HG02763 (cell line): ENCODE results near the gene NUPR1.
"Not testable (repeated sequence)": the region's sequence is repeated elsewhere in the genome, so short reads cannot be mapped to it uniquely, and the experiment has no call there.

ENCODE experiments used
- ATAC-seq: cut with Tn5 transposase; IDR thresholded peaks from one replicate; pipeline ENCODE4 v1.9.1; 2021; ENCODE audit warnings: mild to moderate bottlenecking, moderate library complexity; ENCODE audit not compliant: unreplicated experiment

Gene NUPR1

DNA sequence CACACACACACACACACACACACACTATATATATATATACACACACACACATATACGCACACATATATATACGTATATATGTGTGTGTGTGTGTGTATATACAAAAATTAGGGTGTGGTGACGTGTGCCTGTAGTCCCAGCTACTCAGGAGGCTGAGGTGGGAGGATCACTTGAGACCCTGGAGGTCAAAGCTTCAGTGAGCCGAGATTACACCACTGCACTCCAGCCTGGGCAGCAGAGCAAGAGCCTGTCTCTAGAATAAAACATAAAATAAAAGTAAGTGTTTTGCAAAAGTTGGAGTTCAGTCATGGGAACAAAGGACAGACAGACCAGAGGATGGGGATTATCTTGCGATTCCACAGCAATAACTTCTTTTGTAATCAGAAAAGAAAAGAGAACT, 10.8 kb downstream of the NUPR1 start:
- no peak for ATAC-seq

DNA sequence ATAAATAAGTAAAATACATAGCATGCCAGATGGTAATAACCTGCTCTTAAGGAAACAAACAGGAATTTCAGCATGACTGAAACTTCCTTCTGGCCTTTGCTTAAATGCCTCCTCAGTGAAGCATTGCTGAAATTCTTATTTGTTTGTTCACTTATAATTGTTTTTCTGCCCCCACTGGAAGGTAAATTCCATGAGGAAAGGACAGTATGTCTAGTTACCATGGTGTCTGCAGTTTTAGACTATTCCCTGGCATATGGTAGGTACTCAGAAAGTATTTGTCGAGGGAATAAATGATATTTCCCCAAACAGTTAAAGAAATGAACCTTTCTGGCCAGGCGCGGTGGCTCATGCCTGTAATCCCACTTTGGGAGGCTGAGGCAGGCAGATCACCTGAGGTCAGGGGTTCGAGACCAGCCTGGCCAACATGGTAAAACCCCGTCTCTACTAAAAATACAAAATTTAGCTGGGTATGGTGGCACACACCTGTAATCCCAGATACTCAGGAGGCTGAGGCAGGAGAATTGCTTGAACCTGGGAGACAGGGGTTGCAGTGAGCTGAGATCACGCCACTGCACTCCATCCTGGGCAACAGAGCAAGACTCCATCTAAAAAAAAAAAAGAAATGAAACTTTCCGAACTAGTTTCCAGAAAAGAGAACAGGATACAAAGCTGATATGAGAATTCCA, 11.5 kb downstream of the NUPR1 start:
- ATAC-seq, result not testable (repeated sequence)

DNA sequence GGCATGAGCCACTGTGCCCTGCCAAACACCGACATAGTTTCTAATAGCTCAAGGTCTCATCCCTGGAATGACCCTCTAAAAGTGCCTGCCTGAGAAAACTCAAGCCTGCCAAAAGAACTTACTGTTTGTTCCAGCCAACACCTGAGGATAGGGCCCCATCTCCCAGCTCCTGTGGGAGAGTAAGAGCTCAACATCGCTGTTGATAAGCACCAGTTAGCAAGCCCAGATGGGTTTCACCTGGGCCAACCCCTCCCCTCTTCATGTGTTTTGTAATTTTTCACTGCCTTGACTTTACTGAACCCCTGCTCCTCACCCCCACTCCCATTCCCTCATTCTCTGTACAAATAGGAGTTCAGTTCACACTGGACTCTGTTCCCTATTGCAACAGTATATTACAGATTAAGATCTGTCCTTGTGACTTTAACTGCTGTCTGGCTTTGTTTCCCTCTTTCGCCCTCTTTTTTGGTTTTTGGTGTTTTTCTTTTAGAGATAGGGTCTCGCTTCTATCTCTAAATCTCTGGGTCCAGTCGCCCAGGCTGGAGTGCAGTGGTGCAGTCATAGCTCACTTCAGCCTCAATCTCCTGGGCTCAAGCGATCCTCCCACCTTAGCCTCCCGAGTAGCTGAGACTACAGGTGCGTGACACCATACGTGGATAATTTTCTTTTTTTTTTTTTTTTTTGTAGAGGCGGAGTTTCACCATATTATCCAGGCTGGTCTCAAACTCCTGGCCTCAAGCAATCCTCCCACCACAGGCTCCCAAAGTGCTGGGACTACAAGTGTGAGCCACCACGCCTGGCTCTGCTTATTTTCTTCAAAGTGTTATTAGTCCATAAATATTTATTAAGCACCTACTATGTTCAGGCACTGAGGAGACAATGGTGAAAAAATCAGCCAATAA, 12.3 kb downstream of the NUPR1 start:
- ATAC-seq, result no peak

DNA sequence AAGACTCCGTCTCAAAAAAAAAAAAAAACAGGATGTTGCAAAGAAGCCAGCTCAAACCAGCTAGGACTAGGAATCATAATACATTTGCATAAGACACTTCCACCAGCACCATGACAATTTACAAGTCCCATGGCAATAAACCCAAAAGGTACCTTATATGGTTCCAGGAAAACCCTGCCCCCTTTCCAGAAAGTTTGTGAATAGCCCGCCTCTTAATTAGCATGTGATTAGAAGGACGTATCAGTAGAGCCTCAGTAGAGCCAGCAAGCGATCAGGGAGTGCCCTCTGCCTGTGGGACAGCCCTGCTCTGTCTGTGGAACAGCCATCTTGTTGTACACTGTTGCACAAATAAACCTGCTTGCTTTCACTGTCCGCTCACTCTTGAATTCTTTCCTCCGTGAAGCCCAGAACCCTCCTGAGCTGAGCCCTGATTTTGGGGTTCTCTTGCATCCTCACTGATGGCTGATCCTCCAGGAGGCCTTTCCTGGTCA, 14.0 kb downstream of the NUPR1 start:
- ATAC-seq, result no peak

DNA sequence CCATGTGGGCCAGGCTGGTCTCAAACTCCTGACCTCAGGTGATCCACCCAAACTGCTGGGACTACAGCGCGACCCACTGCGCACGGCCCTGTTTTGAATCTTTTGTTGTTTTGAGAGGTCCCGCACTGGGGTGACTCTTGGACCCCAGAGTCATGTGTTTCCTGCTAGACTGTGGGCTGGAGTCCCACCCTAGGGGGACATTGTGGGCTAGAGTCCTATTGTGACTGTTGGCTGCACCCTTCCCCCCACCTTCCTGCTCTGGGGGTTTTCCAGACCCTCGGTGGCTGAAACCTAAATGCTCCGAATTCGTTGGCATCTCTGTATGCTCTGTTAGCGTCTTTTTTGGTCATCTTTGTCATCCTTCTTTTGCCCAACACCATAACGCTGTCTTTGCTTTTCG, 16.0 kb downstream of the NUPR1 start:
- no peak for ATAC-seq

DNA sequence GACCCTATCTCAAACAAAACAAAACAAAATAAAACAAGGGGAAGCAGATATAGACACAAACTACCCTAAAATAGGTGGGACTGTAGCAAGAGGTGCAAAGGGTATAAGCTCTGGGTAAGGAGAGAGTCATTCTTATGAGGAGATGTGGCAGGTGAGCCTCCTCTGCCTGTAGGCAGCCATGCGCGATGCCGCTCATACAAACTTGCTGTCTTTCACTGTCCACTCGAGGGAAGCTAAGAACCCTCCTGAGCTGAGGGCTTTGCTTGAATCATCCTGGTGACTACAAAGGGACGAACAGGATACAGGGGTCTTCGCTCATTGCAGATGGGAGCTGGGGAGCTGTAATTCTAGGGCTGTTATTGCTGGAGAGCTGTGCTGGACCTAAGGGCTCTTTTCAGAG, 17.3 kb downstream of the NUPR1 start:
- ATAC-seq, result no peak

DNA sequence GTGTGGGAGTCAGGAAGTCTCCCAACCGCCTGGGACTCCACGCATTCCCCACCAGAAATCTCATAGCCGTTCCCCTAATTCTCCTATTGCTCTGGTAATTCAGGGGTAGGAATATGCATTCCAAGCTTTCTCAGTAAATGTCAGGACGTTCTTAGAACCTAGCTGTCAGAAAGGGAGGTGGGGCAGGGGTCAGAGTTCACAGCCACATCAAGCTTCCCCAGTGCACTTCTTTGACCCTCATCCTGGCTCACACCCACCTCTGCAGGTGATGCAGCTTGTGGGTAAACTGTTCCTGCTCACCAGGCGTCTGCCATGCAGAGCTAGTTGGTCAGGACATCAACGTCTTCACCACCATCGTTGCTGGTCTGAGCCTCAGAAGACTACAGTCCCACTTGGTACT, 18.1 kb downstream of the NUPR1 start:
- ATAC-seq, result no peak

DNA sequence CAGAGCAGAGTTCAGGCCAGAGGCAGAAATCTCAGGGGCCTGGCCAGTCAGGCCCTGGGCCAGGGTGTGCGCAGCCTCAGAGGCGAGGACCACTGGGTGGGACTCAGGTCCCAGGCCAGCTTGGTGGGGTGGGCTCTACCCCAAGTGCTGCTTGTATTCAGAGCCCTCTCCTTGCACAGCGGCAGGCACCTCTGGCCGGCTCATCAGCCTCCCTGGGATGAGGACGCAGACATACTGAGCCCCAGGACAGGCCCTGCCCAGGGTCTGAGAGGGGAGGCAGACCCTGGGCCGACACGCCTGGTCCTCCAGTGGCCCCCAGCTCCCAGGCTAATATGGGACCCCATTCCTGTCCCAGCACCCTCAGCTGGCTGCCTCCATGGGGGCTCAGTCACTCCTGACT, 24.5 kb downstream of the NUPR1 start:
- ATAC-seq, result no peak

DNA sequence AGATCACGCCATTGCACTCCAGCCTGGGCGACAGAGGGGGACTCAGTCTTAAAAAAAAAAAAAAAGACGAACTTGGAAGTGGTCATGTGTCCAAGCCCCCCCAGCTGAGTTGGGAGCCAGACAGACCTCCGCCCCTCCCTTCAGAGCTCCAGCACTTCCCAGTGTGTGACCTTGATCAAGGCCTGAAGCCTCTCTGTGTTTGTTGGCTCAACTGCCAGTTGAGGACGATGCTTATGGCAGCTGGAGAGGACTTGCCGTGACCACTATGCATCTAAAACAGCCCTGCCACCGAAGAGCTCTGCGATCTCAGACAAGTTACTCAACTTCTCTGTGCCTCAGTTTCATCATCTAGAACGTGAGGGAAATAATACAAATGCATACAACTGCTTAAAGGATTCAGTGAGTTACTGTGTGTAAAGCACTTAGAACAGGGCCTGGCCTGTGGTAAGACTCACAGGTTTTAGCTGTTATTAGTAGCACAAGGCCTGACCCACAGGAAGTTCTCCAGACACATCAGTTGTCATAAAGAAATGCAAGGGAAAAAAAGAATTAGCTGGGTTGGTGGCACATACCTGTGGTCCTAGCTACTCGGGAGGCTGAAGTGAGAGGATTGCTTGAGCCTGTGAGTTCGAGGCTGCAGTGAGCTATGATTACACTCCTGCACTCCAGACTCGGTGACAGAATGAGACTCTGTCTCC, 25.1 kb downstream of the NUPR1 start:
- ATAC-seq, result no peak

DNA sequence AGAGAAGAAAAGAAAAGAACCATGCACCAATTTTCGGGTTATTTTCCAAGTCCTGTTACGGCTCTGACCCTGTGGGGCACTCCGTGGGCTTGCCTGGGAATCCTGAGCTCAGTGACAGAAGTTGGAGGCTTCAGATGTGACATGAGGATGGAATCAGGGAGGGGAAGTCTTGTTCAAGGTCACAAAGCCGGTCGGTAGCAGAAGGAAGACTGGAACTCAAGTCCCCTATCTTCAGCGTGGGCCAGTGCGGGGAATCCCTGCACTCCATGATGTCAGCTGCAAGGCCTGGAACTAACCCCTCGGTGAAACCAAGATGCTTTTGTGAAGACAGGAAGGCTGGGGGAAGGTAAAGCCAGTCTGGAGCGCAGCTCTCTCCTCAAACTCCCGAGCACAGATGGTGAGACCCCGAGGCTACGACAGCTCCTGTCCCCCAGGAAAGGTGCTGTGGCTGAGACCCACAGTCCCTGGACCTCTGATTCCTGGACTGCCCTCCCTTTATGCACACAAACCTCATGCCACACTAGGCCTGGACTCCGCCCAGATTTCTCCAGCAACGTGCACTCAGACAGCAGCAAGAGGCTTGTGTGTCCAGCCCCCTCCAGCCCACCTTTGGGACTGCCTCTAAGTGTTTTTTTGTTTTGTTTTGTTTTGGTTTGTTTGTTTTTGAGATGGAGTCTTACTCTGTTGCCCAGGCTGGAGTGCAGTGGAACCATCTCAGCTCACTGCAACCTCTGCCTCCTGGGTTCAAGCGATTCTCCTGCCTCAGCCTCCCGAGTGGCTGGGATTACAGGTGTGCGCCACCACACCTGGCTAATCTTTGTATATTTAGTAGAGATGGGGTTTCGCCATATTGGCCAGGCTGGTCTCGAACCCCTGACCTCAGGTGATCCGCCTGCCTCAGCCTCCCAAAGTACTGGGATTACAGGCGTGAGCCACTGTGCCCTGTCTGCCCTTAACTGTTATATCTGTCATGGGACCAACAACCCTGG, 26.7 kb downstream of the NUPR1 start:
- no peak for ATAC-seq

DNA sequence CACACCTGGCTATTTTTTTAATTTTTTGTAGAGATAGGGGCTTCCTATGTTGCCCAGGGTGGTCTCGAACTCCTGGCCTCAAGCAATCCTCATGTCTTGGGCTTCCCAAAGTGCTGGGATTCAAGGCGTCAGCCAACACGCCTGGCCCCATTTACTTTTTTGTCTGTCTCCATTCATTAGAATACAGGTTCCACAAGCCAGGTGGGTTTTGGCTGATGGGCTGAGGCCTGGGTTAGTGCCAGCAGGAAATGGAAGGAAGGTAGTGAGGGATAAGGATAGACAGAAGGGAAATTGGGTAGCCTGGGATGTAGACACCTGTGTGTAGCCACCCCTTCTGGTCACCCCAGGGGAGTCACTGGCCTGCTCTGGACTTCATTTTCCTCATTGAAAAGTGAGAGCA, 27.7 kb downstream of the NUPR1 start:
- ATAC-seq, result no peak

DNA sequence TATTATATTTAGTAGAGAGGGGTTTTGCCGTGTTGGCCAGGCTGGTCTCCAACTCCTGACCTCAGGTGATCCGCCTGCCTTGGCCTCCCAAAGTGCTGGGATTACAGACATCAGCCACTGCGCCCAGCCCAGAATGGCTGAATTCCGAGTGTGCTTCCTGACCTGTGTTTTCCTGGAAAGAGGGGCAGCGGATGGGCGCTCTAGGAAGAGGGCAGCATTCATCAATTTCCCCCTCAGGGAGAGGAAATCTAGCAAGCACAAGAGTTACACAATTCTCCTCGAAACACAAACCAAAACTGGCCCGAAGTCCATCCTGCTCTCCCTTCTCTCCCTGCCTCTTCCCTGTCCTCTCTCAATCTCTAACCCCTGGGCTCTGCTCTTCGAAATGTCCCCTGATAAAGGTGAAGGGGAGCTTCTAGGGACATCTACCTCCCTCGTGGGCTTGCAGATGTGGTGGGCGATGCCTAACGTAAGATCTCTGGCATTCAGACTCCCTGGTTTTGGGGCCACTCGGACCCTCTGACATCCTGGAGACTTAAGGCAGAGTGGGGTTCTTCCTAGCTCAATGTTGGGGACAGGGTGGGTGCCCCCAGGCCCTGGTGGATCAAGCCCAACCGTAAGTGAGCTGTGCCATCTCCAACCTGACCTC, 33.2 kb downstream of the NUPR1 start:
- no peak for ATAC-seq

DNA sequence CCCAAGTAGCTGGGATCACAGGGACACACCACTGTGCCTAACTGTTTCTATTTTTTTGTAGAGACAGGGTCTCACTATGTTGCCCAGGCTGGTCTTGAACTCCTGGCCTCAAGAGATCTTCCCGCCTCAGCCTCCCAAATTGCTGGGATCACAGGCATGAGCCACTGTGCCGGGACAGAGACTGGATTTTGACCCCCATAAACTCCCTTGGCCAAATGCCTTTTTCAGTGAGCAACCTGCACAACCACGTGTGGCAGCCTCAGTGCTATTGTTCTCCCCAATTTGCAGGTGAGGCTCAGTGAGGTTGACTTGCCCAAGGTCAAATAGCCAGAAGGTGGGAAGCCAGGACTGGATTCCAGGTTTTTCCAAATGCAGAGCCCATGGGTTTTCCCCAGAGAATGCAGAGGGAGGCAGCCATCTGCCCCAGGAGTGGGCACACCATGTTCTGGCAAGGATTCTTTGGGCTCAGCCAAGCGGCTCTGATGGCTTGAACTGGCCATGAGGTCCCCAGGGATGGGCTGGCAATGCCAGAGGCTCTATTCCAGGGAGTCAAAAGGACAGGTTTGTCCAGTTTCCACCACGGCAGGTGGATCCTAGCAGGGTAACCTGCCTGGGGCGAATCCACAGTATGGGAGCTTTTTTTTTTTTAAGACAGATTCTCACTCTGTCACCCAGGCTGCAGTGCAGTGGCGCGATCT, 33.9 kb downstream of the NUPR1 start:
- ATAC-seq, result no peak

DNA sequence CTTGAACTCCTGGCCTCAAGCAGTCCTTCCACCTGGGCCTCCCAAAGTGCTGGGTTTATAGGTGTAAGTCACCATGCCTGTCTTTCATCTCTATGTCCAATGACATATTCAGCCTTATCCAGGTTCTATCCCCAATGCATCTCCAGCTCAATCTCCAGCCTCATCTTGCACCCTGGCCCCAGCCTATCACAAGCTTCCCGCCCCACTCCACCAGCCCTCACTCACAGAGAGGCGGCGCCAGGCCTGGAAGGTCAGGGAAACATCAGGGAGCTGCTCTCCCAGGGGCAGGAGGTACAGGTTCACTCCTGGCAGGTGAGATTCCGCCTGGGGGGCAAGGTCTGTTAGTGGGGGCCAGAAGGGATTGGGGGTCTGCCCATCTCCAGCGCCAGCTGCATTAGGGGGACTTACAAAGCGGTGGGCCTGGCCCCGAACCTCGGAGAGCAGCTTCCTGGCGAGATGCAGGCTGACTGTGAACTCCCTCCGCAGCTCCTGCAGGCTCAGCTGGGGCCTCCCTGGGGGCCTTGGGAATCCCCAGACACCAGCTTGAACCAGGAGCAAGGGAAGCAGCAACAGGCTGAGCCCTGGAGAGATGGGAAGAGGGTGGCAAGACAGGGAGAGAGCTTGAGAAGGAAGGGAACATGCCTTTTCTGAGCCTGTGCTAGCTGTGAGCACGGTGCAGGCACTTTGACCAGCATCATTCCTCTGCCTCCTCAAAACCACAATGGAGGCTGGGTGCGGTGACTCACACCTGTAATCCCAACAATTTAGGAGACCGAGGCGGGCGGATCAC, 35.1 kb downstream of the NUPR1 start:
- ATAC-seq, result no peak

DNA sequence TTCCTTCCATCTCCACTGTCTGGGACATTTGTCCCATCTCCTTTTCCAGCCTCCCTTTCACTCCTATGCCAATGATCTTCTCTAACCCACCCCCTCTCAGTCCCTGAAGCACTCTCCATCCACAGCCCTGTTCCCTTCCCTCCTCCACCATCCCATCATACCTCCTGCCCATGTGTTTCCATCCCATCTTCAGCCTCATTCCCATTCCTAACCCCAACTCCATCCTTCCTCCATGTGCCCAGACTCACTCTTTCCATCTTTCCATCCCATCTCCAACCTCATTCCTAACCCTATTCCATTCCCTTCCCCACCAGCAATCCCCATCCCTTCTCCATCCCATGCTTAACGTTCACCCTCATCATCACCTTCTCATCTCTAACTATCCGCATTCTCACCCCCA, 36.5 kb downstream of the NUPR1 start:
- no peak for ATAC-seq

DNA sequence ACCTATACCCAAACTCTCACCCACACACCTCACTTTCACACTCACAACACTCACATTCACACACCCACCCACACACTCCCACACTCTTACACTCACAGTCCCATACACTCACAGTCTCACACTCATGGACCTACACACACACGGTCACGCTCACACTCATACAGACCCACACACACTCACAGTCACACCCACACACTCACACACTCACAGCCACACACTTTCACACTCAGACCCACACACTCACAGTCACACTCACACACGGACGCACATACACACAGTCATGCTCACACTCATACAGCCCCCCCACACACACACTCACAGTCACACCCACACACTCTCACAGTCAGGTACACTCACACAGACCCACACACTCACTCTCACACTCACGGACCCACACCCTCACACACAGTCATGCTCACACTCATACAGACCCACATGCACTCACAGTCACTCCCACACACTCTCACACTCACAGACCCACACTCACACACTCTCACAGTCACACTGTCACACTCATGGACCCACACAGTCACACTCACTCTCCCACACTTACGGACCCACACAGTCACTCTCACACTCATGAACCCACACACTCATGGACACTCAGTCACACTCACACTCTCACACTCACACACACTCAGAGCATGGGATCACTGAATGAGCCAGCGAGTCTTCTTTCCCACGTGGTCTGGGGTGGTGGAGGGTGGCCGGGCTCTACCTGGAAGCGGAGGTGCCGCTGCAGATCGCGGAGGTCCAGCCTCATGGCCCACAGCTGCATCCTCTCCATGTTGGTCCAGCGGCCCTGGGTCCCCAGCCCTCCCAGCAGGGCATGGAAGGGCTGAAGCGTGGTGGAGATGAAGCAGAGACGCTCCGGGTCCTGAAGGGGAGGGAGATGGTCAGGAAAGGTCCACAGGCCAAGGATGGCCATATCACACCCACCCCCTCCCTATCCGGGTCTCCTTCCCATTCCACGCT, 37.2 kb downstream of the NUPR1 start:
- ATAC-seq, result no peak

DNA sequence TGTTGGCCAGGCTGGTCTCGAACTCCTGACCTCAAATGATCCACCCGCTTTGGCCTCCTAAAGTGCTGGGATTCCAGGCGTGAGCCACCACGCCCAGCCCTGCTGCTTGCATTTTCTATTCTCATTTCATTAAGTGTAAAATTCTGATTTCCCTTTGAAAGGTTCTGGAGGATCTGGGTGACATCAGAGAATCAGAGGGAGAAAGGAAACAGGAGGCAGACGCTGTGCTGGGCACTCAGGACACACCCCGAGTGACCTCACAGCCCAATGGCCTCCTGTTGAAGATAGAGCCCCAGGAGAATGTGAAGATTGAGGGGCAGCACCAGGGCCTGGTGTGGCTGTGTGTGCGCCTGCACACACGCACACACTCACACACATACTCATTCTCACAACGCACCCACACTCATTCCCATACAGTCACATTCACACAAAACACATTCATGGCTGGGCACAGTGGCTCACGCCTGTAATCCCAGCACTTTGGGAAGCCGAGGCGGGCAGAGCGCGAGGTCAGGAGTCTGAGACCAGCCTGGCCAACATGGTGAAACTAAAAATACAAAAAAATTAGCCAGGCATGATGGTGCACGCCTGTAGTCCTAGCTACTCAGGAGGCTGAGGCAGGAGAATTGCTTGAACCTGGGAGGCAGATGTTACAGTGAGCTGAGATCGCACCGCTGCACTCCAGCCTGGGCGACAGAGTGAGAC, 38.1 kb downstream of the NUPR1 start:
- ATAC-seq, result not testable (repeated sequence)
